Hepatocyte (in vitro differentiated cells): Measurements from ENCODE around the gene CARMIL1. TPM values are rescaled to one million over a fixed set of nuclear protein-coding genes. Genes with fewer than 3 reads are reported as not detected.

ENCODE experiments used
- DNase-seq: peaks from one replicate; pipeline ENCODE4 v3.0.0-alpha.2; 2016; ENCODE audit warnings: low spot score
- H2AFZ ChIP-seq: fragments of 200-600 bp; sonication (generic); 2 replicates; pipeline ENCODE4 v1.6.0; 2016; ENCODE audit warnings: antibody characterized with exemption, mild to moderate bottlenecking
- H3K27ac ChIP-seq: fragments of 200-600 bp; sonication (generic); 2 replicates; pipeline ENCODE4 v1.5.1; 2016; ENCODE audit warnings: mild to moderate bottlenecking
- H3K27me3 ChIP-seq: fragments of 200-600 bp; sonication (generic); 2 replicates; pipeline ENCODE4 v1.6.1; 2016
- H3K36me3 ChIP-seq: fragments of 200-600 bp; sonication (generic); replicated peaks from 2 replicates; pipeline ENCODE4 v1.5.1; 2016; ENCODE audit warnings: low read depth; ENCODE audit not compliant: insufficient read depth
- H3K4me1 ChIP-seq: fragments of 200-600 bp; sonication (generic); 2 replicates; pipeline ENCODE4 v1.5.1; 2016; ENCODE audit warnings: mild to moderate bottlenecking, moderate library complexity; ENCODE audit not compliant: insufficient read depth
- H3K4me2 ChIP-seq: fragments of 200-600 bp; sonication (generic); 2 replicates; pipeline ENCODE4 v1.6.0; 2016
- H3K4me3 ChIP-seq: fragments of 200-600 bp; sonication (generic); 2 replicates; pipeline ENCODE4 v1.5.1; 2016; ENCODE audit warnings: mild to moderate bottlenecking
- H3K79me2 ChIP-seq: fragments of 200-600 bp; sonication (generic); 2 replicates; pipeline ENCODE4 v1.6.0; 2017; ENCODE audit warnings: mild to moderate bottlenecking
- H3K9me2 ChIP-seq: fragments of 200-600 bp; sonication (generic); replicated peaks from 2 replicates; pipeline ENCODE4 v1.6.0; 2017; ENCODE audit warnings: mild to moderate bottlenecking; ENCODE audit not compliant: insufficient read depth
- H3K9me3 ChIP-seq: fragments of 200-600 bp; sonication (generic); 2 replicates; pipeline ENCODE4 v1.5.1; 2016; ENCODE audit warnings: low read depth, mild to moderate bottlenecking
- H4K20me1 ChIP-seq: fragments of 200-600 bp; sonication (generic); 2 replicates; pipeline ENCODE4 v1.6.0; 2016; ENCODE audit warnings: mild to moderate bottlenecking; ENCODE audit not compliant: insufficient read depth, poor library complexity, severe bottlenecking
- CTCF ChIP-seq: fragments of 200-600 bp; sonication (generic); IDR thresholded peaks from 2 replicates; pipeline ENCODE4 v1.5.1; 2016; ENCODE audit warnings: antibody characterized with exemption, mild to moderate bottlenecking; ENCODE audit not compliant: poor library complexity
- EZH2 ChIP-seq: fragments of 200-600 bp; sonication (generic); IDR thresholded peaks from 2 replicates; pipeline ENCODE4 v1.6.1; 2016; ENCODE audit warnings: antibody characterized with exemption, mild to moderate bottlenecking, borderline replicate concordance
- EZH2phosphoT487 ChIP-seq: fragments of 200-600 bp; sonication (generic); IDR thresholded peaks from one replicate; pipeline ENCODE4 v1.6.1; 2018; ENCODE audit warnings: antibody characterized with exemption, mild to moderate bottlenecking, low read depth, moderate library complexity; ENCODE audit not compliant: unreplicated experiment, severe bottlenecking
- WGBS: methylation state at CpG from one replicate; pipeline ENCODE4 v1.1.6; 2016; ENCODE audit warnings: low lambda C conversion rate; ENCODE audit errors: missing lambda C conversion rate; 5-methylcytosine and 5-hydroxymethylcytosine counted together
- polyA plus RNA-seq: library from polyadenylated mRNA; unstranded; fragments of >200 nt; fragmentation: Nextera tagmentation; extraction: Ambion mirVana; gene quantifications from 2 replicates; pipeline ENCODE4 v1.2.1, GENCODE V29; 2016
- total RNA-seq: library from RNA; depleted of rRNA; stranded (reverse); fragments of >200 nt; gene quantifications from 2 replicates; pipeline ENCODE4 v1.2.3, GENCODE V29; 2014

CARMIL1 gene
- total and polyA plus RNA-seq, 2 experiments from 2014 or later, result 19.5 to 40.6 TPM

DNA sequence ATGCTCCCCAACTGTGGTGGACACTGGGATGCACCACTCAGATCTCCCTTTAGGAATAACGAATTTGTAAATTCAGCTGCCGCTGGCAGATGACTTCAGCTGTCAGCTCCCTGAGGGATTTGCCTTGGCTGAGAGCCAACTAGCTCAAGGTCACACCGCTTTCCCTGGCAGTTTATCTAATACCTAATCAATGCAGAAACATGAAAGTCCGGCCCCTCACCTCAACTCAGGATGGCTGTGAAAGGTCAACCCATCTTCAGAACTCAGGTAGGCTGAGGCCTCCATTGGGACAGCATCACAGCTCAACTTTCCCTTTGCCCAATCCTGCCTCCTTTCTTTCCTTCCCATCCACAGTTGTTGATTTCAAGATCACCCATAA lies 350.0 kb downstream of the CARMIL1 start:
- no peak overlapping the region for H3K4me2 ChIP-seq
- no peaks in the 10 kb centered on the region for H3K79me2 ChIP-seq
- no peak overlapping the region for H3K27ac ChIP-seq
- H3K36me3 ChIP-seq, result no peaks in the 10 kb centered on the region
- no peak overlapping the region for H3K4me3 ChIP-seq
- no peaks in the 10 kb centered on the region for H3K4me1 ChIP-seq
- H3K9me2 ChIP-seq, result no peaks in the 10 kb centered on the region
- no peaks in the 10 kb centered on the region for H3K9me3 ChIP-seq
- no peak for DNase-seq
- 75% methylated on average over 4 of the region's 4 CpGs for WGBS
- no peak overlapping the region for H2AFZ ChIP-seq
- no peaks in the 10 kb centered on the region for H4K20me1 ChIP-seq
- TF ChIP-seq EZH2phosphoT487 (no peak), EZH2 (no peak), CTCF (no peak)
- no peaks in the 10 kb centered on the region for H3K27me3 ChIP-seq

DNA sequence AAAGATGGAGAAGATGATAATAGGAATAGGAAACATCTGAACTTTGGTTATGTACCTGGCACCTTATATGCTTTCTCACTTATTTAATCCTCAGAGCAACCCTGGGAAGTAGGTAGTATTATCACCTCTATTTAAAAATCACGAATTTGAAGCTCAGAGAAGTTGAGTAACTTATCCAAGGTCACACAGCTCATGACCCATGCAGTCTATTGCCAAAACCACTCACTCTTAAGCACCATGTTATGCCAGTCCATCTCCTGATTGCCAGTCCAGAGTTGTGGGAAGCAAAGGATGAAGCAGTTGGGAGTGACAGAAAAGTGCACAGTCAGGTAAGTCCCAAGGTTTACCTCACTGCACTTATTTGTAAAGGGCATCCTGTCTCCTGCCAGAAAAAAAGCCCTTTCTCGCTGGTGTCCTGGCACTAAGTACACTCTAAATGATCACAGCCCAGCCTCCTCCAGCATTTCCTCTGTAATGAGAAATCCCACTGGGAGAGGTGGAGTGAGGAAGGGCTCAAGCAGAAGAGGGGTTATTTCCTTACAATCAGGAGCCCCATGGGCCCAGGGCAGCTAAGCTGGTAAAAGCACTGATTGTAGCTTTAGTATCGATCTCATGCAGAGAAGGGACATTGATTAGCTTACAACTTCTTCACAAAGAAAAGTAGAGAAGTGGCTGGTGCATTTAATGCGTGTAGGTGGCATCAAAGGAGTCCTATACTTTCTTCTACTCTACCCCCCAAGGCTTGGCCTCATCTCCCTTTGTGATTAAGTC lies 351.5 kb downstream of the CARMIL1 start:
- Histone ChIP-seq H3K27ac (no peak overlapping the region), H3K4me3 (no peak overlapping the region), H2AFZ (no peak overlapping the region), H3K9me2 (no peaks in the 10 kb centered on the region), H3K4me2 (no peak overlapping the region), H3K27me3 (no peaks in the 10 kb centered on the region), H4K20me1 (no peaks in the 10 kb centered on the region), H3K36me3 (no peaks in the 10 kb centered on the region), H3K4me1 (peaks cover 6% of the 10 kb centered on the region), H3K9me3 (no peaks in the 10 kb centered on the region), H3K79me2 (no peaks in the 10 kb centered on the region)
- WGBS, result 64% methylated on average over 4 of the region's 4 CpGs
- TF ChIP-seq CTCF, result no peak
- TF ChIP-seq EZH2phosphoT487, result no peak
- TF ChIP-seq EZH2, result no peak
- no peak for DNase-seq

- Histone ChIP-seq H3K36me3 (no peaks in the 10 kb centered on the region), H3K79me2 (no peaks in the 10 kb centered on the region), H3K27me3 (no peaks in the 10 kb centered on the region), H3K9me3 (no peaks in the 10 kb centered on the region), H4K20me1 (no peaks in the 10 kb centered on the region), H3K4me2 (peak overlapping the region; percentile 19), H2AFZ (no peak overlapping the region), H3K27ac (peak overlapping the region; percentile 79), H3K4me1 (peaks cover 22% of the 10 kb centered on the region), H3K4me3 (no peak overlapping the region), H3K9me2 (no peaks in the 10 kb centered on the region)
- no peak for TF ChIP-seq EZH2phosphoT487
- 92% methylated on average over 2 of the region's 2 CpGs for WGBS
- DNase-seq, result peak; percentile 56
These were observed 356.7 kb downstream of the CARMIL1 start for GRCh38 chr6:25635886-25636317.

GRCh38 chr6:25637211-25637610 lies 358.0 kb downstream of the CARMIL1 start:
- H3K9me2 ChIP-seq, result no peaks in the 10 kb centered on the region
- no peak for DNase-seq
- H2AFZ ChIP-seq, result no peak overlapping the region
- peaks cover 23% of the 10 kb centered on the region for H3K4me1 ChIP-seq
- no peak overlapping the region for H3K4me3 ChIP-seq
- no peaks in the 10 kb centered on the region for H3K36me3 ChIP-seq
- H3K4me2 ChIP-seq, result no peak overlapping the region
- no peaks in the 10 kb centered on the region for H3K9me3 ChIP-seq
- H4K20me1 ChIP-seq, result no peaks in the 10 kb centered on the region
- TF ChIP-seq EZH2 (no peak), CTCF (no peak), EZH2phosphoT487 (no peak)
- no peaks in the 10 kb centered on the region for H3K27me3 ChIP-seq
- H3K27ac ChIP-seq, result peak overlapping the region; percentile 4
- H3K79me2 ChIP-seq, result no peaks in the 10 kb centered on the region
- 52% methylated on average over 1 of the region's 1 CpG for WGBS
